Ishikawa (cell line): Measurements from ENCODE around the gene COL25A1.

Source experiments
- CEBPB ChIP-seq: IDR thresholded peaks from 2 replicates; pipeline ENCODE4 v1.6.1; 2012
- CREB1 ChIP-seq: IDR thresholded peaks from 2 replicates; pipeline ENCODE4 v1.6.1; 2012; ENCODE audit warnings: low read depth
- EGR1 ChIP-seq: IDR thresholded peaks from 2 replicates; pipeline ENCODE4 v1.6.1; 2012
- EP300 ChIP-seq: IDR thresholded peaks from 2 replicates; pipeline ENCODE4 v1.6.1; 2012; ENCODE audit warnings: borderline replicate concordance
- FOXM1 ChIP-seq: IDR thresholded peaks from 2 replicates; pipeline ENCODE4 v1.6.1; 2012; ENCODE audit warnings: low read depth, borderline replicate concordance
- MAX ChIP-seq: IDR thresholded peaks from 2 replicates; pipeline ENCODE4 v1.6.1; 2012
- RAD21 ChIP-seq: IDR thresholded peaks from 2 replicates; pipeline ENCODE4 v1.6.1; 2012; ENCODE audit warnings: low read depth
- REST ChIP-seq: IDR thresholded peaks from 2 replicates; pipeline ENCODE4 v1.6.1; 2012; ENCODE audit warnings: low read depth, mild to moderate bottlenecking
- TAF1 ChIP-seq: IDR thresholded peaks from 2 replicates; pipeline ENCODE4 v1.6.1; 2012; ENCODE audit warnings: low read depth, mild to moderate bottlenecking
- YY1 ChIP-seq: IDR thresholded peaks from 2 replicates; pipeline ENCODE4 v1.6.1; 2012; ENCODE audit warnings: low read depth
- TF ChIP-seq, protein P1 (sequence below): IDR thresholded peaks from 2 replicates; pipeline ENCODE4 v1.6.1; 2012

DNA sequence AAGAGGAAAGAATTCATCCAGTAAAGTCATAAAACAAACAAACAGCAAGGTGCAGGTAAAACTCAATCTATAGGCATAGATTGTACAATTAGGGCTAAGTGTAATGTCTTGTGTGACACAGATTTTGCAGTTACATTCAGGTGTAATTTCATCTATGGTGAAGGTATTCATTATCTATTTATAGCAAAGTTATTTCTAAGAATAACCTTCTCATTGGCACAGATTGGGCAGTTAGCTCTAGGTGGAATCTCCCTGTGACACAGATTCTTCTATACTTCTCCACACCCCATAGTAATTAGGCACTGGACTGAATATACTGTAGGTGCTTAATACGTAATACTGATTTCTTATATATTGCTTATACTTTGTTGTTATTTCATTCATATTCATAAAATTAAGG is 66.8 kb downstream of the COL25A1 start:
- TF ChIP-seq MAX, result no peak
- no peak for TF ChIP-seq CREB1
- TF ChIP-seq RAD21, result no peak
- TF ChIP-seq EP300, result no peak
- TF ChIP-seq, protein P1, sequence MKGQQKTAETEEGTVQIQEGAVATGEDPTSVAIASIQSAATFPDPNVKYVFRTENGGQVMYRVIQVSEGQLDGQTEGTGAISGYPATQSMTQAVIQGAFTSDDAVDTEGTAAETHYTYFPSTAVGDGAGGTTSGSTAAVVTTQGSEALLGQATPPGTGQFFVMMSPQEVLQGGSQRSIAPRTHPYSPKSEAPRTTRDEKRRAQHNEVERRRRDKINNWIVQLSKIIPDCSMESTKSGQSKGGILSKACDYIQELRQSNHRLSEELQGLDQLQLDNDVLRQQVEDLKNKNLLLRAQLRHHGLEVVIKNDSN, result no peak
- no peak for TF ChIP-seq EGR1
- TF ChIP-seq TAF1, result no peak
- TF ChIP-seq REST, result no peak
- TF ChIP-seq FOXM1, result no peak
- TF ChIP-seq YY1, result no peak
- TF ChIP-seq CEBPB, result no peak
